HG02759 (cell line): ENCODE results near the gene WAC.
A peak's percentile ranks its signal among the peaks of the same experiment; 100 is the strongest.
"Not testable (repeated sequence)": the region's sequence is repeated elsewhere in the genome, so short reads cannot be mapped to it uniquely, and the experiment has no call there.

Experiments used
- ATAC-seq: cut with Tn5 transposase; IDR thresholded peaks from one replicate; pipeline ENCODE4 v1.9.1; 2021; ENCODE audit warnings: mild to moderate bottlenecking, moderate library complexity; ENCODE audit not compliant: unreplicated experiment

Gene WAC

DNA sequence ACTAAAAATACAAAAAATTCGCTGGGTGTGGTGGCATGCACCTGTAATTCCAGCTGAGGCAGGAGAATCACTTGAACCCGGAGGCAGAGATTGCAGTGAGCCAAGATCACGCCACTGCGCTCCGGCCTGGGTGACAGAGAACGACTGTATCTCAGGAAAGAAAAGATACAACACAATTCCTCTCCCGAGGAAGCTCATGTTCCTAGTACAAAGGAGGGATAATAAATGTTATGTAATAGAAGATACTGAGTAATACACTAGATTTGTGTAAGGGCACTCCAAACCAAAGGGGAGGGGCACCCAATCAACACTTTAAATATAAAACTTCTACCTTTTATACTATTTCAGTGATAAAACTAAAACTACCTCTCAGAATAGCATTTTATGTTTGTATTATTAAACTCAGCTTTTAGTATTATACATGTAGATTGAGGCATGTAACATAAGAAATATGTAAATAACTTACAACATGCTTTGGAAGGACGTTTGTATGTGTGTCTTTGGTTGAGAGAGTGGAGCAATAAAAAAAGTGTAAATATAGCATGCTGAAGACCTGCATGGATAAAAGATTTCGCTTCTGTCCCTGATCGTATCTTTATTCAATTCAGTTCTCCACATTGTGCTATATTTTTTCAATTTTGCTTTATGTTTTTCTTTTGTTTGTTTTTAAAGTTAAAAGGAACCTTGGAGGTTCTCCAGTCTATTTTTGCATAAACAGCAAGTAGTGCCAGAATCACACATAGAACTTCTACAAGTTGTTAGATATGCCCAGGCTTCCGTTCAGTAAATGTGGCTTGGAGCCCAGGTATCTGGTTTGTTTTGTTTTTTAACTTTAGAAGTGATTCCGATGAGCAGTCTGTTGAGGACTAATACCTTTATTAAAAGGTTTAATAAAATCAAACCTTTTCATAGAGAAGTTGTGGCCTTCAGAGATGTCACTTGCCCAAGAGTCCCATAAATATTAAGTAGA is 71.9 kb downstream of the WAC start:
- ATAC-seq = no peak

DNA sequence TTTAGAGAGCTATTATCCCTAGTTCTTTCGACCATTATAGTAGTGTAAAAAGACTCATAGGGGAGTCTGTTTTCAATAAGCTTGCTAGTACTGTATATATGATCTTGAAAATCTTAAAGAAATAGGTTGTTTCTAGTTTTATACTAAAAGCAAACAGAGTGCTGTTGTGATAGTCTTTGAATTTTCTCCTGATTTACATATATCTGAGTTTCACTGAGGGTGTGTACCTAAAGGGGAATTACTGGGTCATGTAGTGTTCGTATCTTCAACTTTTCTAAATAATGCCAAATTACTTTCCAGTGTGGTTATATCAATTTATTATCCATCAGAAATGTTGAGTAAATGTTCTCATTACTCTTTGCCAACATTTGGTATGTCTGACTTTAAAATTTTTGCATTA is 73.7 kb downstream of the WAC start:
- no peak for ATAC-seq

DNA sequence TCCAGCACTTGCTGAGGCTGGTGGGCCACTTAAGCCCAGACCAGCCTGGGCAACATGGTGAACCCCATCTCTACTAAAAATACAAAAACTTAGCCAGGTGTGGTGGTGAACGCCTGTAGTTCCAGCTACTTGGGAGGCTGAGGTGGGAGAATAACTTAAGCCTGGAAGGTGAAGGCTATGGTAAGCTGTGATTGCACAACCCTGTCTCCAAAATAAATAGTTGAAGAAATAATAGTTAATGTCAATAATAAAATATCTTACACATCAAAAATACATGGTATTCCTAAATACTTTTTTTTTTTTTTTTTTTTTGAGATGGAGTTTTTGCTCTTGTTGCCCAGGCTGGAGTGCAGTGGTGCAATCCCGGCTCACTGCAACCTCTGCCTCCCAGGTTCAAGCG is 76.7 kb downstream of the WAC start:
- ATAC-seq = not testable (repeated sequence)

DNA sequence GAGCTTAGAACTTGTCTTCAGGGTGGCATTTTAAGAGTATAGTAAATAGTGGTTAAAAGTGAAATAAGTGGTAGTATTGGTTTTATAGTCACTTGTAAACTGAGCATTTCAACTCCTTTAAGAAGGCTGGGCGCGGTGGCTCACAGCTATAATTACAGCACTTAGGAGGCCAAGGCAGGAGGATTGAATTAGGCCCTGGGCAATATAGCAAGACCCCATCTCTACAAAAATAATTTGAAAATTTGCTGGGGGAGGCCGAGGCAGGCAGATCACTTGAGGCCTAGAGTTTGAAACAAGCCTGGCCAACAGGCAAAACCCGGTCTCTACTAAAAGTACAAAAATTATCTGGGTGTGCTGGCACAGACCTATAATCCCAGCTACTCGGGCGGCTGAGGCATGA is 80.0 kb downstream of the WAC start:
- no peak for ATAC-seq

DNA sequence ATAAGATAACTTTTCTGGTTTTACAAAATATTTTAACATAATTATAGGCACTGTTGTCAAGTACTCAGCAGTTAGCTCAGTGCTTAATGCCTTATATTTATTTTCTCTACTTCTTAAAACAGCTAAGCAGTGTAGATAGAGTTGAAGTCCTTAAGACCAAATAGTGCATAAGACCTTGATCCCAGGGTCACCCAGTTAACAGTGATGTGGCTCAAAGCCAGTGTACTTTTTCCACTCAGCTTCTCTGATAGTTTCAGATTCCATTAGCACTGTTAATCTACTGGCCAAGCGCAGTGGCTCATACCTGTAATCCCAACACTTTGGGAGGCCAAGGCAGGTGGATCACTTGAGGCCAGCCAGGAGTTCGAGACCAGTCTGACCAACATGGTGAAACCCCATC is 83.6 kb downstream of the WAC start:
- ATAC-seq = no peak

DNA sequence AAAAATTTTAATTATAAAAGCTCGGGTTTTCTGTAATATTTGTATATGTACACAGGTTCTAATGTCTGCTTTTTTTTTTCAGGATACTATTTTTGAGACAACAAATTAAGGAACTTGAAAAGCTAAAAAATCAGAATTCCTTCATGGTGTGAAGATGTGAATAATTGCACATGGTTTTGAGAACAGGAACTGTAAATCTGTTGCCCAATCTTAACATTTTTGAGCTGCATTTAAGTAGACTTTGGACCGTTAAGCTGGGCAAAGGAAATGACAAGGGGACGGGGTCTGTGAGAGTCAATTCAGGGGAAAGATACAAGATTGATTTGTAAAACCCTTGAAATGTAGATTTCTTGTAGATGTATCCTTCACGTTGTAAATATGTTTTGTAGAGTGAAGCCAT is 86.5 kb downstream of the WAC start:
- ATAC-seq = no peak

DNA sequence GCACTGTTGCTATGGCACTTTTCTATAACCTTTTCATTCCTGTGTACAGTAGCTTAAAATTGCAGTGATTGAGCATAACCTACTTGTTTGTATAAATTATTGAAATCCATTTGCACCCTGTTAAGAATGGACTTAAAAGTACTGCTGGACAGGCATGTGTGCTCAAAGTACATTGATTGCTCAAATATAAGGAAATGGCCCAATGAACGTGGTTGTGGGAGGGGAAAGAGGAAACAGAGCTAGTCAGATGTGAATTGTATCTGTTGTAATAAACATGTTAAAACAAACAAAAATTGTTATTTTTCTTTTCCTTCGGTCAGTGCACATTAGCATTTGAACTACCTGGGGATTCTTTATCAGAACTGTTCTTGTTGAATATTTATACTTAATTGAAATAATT is 87.3 kb downstream of the WAC start:
- no peak for ATAC-seq

DNA sequence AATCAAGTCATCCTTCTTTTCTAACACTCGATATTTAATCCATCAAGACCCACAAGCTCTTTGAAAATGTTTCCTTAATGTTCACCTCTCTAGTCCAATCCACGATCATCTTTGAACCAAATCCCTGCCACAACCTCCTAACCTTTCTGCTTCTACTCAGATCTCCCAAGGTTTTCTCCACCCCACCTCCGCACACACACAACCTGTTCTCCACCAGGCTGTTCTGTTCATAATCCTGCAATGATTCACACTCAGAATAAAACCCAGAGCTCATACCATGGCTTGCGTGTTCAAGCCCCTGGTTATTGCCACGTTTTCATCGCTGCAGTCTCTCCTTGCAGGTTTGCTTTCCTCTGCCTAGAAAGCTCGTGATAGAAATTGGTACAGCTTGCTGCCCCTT is 90.6 kb downstream of the WAC start:
- ATAC-seq = no peak

DNA sequence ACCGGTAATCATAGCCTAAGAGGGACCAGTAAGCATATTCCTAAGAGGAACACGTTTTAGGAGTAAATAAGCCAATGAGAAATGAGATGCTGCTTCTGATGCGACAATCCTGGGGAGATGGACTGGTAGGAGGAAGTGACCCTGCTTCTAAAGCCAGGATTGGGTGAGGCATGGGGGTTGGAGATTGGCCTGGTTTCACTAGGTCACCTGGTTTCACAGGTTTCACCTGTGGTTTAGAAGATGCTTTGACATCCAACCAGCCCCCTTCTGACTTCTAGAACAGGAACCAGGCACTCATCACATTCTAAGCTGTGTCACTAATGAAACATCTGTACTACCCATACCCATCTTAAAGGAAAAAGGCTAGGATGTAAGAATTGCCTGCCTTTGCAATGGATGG is 91.4 kb downstream of the WAC start:
- ATAC-seq = no peak

DNA sequence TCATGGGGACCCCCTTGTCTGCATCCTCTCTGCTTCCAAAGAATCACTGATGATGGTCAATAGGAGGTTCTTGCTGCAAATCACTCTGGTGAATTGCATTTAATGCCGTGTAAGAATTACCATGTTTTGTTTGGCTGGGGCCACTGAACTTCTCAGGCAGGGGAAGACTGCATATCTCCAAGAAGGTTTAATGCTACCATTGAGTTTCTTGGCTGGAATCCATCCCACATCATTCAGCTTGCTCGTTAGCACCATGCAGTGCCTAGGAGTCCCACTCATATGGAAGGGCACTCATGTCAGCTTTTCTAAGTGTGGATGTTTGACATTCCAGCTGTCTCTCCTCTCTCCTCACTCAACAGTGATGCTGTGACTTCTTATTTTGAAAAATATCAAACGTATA is 94.2 kb downstream of the WAC start:
- ATAC-seq = no peak

DNA sequence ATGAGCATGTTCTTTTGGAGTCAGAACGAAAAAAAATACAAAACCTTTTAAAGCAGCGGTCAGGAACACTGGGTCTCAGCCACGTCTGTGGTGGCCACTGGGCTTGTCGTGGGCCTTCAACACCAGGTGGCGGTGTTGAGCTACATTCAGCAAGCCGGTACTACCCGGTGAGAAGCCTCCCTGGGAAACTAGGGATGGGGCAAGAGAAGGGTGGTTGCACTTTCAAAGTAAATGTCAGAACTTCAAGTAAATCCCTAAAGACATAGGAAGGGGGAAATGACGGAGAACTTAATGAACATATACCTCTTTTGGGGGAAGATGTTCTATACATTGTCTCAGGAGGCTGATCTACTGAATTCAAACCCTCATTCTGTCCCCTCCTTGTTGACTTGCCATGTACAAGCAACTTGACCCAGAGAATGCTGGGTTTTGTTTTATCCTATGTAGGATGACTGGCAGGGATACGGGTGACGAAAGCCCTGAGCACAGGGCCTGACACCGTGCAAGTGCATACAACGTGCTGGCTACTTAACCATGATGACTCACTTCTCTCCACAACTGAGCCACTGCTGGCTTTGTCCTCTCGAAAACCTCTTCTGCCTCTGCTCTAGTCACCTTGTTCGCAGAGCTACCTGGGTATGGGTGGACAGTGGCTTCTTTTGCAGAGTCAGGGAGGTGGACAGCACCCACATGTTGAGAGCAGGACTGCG is 95.4 kb downstream of the WAC start:
- ATAC-seq = peak; percentile 74

DNA sequence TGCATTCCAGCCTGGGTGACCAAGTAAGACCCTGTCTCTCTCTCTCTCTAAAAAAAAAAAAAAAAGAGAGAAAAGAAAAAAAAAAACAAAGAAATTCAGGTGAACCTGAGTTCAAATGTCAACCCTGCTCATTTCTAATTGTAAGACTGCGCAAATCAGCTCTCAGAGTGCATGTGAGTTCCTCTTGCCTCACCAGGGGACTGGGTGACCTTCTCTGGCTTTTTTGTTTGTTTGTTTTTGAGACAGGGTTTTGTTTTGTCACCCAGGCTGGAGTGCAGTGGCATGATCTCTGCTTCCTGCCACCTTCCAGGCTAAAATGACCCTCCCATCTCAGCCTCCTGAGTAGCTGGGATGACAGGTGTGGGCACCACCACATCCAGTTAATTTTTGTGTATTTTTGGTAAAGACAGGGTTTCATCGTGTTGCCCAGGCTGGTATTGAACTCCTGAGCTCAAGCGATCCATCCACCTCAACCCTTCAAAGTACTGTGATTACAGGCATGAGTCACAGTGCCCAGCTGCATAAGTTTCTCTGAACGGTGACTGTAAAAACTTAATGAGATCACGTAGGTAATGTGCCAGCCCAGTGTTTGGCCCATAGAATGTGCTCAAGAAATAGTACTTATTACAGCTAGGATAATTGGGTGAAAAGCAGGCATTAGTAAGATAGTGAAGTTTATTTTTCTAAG is 99.1 kb downstream of the WAC start:
- no peak for ATAC-seq

DNA sequence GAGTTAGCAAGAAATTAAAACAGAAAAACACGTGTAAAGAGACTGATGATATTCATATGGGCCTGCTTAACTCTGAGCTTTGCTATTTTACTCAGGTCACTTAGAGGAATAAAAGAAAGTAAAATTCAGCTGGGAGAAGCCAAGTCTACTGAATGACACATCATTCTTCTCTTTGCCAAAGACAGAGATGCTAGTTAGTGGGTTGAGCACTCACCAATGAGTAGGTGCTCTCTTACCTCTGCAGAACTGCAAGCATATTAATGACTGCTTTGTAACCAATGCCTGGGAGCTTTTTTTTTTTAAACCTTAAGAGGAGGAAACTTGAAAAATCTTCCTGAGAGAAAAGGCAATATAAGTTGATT is 99.6 kb downstream of the WAC start:
- ATAC-seq = no peak

DNA sequence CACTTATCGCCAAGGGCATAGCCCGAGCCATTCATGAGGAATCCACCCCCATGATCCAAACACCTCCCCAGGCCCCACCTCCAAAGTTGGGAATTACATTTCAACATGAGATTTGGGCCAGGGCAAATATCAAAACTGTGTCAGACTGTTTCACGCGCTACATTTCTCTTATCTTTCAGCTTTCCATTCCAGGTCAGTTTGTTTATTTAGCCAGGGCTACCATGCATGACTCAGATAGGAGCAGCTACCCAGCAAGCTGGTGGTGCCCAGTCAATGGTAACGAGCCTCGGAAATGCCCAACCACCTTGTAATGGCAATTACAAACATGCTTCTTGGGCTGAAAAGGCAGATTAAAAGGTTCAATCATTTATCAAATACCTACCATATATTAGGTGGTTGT is 100.8 kb downstream of the WAC start:
- ATAC-seq = no peak

DNA sequence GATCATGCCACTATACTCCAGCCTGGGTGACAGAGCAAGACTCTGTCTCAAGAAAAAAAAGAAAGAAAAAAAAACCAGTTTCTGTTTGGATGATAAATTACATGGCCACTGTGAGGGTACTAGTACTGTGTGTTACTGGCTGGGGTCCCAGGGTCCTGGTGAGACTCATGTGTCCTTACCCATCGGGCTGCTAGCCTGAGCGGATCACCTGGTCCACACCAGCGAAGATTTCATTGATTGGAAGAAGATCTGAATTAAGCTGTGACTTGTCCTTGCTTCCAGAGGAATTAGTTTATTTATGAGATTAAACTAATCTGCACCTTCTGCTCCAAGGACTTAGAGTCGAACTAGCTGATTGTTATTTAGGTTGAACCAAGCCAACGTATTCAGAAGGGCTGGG is 104.4 kb downstream of the WAC start:
- no peak for ATAC-seq

DNA sequence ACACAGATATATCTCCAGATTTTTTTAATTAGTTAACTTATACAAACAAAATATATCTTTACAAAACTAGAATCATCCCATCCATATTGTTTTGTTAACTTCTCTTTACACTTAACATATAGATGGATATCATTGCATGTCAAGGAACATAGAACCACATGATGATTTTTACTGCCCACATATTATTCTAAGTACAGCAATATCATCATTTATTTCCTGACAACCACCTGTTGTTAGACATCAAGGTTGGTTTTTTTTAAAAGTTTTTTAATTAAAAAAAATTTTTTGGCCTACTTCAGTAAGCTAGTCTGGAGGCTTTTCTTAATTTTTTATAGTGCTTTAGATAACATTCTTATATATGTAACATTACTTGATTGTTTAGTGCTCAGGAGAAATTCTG is 105.5 kb downstream of the WAC start:
- ATAC-seq = no peak

DNA sequence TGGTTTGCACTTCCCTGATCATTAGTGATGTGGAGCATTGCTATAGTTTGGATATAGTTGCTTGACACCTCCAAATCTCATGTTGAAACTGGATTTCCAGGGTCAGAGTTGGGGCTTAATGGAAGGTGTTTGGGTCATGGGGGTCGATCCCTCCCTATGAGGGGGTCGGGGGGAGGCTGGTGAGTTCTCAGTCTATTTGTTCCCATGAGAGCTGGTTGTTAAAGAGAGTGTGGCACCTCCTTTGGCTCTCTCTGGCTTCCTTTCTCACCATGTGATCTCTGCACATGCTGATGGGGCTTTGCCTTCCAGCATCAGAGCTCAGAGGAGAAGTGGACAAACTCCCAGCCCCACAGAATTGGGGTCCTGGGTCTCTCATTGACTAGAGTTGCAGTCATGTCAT is 107.6 kb downstream of the WAC start:
- no peak for ATAC-seq

DNA sequence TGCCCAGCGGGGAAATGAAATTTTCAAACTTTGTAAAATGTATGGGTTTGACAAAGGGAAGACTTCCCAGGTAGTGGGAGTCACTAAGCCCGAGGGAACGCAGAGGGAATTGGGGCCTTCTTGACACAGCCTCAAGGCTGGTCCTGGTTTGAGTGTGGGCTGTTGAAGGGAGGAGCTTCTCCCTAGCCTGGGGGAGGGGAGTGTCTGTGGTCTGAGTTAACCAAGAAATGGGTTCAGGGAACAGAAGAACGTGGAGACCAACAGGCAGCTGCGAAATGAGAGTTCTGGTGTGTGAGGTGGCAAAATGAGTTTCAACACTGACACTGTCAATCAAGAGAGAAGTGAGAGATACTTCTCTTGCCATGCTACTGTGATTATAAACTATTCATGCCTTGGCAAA is 111.7 kb downstream of the WAC start:
- no peak for ATAC-seq

DNA sequence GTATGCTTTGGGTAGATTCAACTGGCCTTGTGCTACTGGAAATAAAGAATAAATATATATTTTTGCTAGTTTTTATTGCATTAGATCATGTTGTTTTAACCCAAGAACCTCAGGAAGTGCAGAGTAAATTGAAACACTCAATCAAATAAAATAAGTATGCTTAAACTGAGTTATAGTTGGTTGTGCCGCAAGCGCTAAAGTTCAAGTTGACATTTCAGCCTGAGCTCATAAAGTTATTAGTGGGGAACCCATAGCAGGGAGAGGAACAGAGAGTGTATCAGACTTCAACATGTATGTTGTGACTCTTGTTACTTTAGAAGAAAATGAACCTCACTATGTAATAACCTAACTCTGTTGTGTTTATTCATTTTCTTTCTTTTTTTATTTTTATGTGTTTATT is 119.2 kb downstream of the WAC start:
- no peak for ATAC-seq

DNA sequence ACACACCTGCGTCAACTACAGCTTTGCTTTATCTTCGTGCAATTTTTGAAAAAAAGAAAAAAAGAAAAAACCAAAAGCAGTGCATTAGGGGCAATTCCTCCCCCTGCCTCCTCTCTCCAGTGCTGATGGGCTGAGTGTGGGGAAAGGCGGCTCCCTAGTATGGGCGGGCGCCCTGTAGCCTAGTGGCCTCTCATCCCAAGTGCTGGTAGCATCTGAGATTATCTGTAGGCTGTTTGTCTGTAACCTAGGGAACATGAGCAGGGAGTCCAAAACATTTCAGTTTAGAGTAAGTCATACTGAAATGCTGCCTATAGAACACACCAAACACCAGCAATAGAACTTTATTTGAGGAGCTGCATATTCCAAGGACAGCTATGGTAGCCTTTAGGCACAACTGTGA is 119.8 kb downstream of the WAC start:
- no peak for ATAC-seq

DNA sequence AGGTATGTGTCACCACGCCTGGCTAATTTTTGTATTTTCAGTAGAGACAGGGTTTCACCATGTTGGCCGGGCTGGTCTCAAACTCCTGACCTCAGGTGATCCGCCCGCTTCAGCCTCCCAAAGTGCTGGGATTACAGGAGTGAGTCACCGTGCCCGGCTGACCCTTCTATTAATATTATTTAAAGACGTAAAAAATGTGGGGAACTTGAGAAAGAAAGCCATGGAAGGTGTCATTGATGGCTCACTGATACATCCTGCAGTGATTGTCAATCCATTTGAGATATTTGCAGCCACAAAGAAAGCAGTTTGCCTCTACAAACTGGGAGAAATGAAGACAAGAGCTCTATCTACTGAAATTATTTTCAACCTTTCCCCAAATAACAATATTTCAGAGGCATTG is 125.9 kb downstream of the WAC start:
- not testable (repeated sequence) for ATAC-seq

DNA sequence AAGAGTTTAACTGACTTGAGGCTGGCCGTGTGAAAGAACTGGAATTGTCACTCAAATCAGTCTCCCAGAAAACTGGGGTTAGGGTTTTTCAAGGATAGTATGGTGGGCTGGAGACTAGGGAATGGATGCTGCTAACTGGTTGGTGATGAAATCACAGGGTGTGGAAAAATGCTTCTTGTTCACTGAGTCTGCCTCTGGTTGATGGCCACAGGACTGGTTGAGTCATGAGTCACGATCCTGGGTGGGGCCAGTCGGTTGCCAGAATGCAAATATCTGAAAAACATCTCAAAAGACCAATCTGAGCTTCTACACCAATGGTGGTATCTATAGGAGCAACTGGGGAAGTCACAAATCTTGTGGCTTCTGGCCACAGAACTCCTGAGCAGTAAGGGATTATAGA is 128.1 kb downstream of the WAC start:
- ATAC-seq = no peak
